Fibroblast of skin of right biceps (primary cell): ENCODE results near the gene FARP1.

ENCODE experiments used
- DNase-seq: peaks from one replicate; pipeline ENCODE4 v3.0.0-alpha.2; 2013

Gene FARP1

DNA sequence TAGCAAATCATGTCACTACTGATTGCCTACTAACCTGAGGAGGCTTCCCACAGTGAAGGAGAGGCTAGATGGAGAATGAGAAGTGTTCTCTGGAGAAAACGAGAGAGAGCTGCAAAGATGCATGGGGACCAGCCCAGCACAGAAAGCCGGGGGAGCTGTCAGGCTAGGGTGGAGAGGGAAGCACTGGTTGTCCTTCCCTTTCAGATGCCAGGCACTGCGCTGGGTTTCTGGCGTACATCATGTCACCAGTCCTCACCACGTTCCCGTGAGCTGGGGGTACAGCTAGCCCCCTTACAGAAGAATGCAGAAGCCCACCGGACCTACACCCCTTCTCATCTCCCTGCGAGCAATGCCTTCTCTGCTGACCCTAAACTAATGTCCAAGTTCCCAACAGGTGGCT lies 348.0 kb downstream of the FARP1 start:
- DNase-seq: no peak

- DNase-seq: peak; percentile 66
Measured at GRCh38 chr13:98492335-98493041, 349.6 kb downstream of the FARP1 start.

- DNase-seq: no peak
Measured at GRCh38 chr13:98493042-98493712, 350.3 kb downstream of the FARP1 start.

DNA sequence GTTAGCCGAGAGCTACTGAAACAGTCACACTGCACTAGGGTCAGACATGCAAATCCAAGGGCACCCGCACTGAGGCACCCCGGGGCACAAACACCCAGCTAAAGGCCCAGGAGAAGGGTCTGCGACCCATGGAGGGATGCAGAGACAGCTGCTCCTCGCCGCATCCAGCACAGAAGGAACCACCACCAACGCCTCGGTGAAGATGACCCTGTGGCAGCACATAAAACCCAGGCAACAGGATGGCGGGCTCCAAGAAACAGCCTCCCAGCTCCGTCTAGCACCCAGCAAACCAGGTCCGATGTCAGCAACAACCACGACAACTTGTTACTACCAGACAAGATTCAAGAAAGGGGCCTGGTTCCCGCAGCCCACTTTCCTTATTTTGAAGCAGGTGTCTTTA lies 351.9 kb downstream of the FARP1 start:
- DNase-seq: no peak

DNA sequence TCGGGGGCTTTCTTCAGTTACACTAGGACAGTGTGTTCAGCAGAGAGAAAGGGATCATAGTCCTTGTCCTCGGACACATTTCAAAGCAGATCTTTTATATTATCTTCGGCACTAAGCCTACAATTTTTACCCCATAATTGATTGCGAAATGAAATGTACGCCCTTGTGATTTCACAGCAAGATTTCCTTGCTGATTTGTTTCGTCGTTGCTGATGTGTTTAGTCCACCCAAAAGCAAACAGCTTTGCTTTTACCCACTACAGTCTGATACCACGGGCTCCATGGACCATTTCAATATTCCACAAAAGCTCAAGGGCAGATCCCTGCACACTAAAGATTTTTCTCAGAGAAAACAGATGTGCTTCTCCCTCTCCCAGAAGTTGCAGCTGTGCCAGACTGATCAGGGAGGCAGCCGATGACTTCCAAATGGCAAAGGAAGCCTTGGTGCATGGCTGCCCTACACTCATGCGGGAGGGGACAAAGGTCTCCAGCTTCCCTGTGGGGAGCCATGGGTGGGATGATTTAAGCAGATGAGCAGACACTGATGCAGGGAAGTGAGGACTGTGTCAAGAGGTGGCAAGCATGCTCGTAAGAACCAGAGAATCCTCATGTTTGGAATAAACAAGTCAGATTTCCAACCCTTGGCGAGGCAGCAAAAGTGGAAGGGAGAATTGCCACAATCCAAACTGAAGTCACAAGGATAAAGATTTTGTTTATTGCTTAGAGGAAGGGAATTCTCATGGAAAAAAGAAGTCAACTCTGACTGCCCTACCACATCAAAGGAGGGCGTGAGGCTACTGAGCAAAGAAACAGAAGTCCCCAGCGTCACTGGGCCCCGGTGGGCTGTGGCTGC lies 353.0 kb downstream of the FARP1 start:
- peak; percentile 30 for DNase-seq

GRCh38 chr13:98496479-98496791 lies 353.5 kb downstream of the FARP1 start:
- DNase-seq: no peak

DNA sequence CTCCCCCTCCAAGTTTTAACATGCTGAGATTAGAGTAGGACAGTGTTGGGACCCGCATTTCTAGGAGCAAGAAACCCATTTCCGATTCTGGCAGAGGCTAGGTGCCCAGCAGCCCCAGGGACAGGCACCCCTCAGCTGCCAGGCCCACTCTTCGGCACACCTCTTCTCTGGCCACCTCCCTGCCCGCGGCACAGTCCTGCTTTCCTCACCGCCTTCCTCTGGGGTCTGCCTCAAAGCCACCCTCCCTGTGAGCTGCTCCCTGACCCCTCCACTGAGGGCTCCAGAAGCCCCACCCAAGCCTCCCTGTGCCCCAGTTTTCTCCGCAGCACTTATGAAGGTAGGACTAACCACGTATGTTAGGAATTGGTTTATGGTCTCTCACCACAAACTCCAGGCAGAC lies 354.1 kb downstream of the FARP1 start:
- DNase-seq: no peak

GRCh38 chr13:98500963-98501421 lies 358.1 kb downstream of the FARP1 start:
- DNase-seq: no peak

DNA sequence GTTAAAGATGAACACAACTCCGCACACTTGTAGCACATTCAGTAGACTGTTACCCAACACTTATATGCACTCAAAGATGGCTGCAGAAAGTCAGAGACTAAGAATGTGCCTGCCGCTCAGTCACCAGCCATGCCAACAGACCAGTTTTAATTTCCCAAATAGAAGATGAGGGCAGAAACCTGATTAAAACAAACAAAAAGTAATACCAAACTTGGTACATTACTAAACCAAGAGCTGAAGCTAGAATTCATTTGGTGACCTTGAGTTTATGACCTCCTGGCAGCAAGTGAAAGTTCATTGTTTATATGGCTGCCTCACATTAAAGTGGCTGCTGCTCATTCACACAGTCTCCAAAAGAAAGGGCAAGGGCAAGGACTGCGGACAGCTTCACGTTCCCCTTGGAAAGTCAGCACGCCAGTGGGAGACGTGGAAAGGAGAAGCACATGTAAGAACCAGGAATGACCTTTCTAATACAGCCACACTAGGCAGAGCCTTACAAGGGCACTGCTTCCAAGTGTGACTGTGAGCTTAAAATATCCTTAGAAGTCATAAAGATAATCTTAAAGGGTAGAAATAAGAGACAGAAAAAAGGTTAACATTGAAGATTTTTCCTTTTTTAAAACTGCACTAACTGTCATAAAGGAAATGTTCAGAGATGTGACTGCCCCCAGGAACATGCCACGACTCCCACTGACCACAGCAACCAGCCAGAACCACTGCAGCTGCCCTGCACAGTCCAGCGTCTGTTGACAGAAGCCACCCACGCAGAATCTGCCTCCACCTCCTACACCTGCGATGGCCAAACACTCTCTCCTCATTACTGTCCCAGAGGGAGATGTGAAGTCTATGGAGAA lies 360.5 kb downstream of the FARP1 start:
- no peak for DNase-seq

- no peak for DNase-seq
Measured at GRCh38 chr13:98504029-98504351, 361.1 kb downstream of the FARP1 start.

DNA sequence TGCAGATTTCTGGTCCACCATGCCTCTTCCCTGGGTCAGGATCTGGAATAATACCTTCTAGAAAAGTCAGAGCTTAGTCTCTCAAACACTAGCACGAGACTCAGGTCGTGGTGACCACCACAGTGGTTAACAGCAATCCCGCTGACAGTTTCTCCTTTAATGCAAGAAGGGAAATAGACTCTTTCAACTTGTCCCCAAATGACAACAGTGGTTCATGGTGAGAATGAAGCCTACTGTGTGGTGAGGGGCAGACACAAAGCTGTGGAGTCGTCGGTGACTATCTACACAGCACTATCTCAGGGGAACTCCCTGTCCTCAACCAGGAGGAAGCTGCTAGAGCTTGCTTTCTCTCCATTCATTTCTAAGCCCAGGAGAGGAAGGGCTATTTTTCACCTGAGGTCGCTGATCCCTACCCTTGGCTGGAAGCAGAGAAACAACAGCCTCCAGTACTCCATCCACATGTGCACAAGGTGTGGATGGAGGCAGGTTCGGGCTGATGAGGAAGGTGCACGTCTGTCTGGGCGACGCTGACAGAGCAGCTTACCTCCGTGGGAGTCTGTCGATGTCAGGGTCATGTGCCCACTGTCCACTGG lies 361.6 kb downstream of the FARP1 start:
- DNase-seq: no peak
